GM23338 (cell line): ENCODE results near the gene PKHD1.

ENCODE experiments used
- CREB1 ChIP-seq: fragments of 250-450 bp; sonication (Bioruptor Pico); IDR thresholded peaks from 2 replicates; pipeline ENCODE4 v1.5.0; 2020; ENCODE audit warnings: low read depth, mild to moderate bottlenecking, moderate library complexity
- ETS1 ChIP-seq: IDR thresholded peaks from 2 replicates; pipeline ENCODE4 v1.6.1; 2016; ENCODE audit warnings: antibody characterized with exemption
- EZH2 ChIP-seq: fragments of 200-600 bp; sonication (generic); IDR thresholded peaks from one replicate; pipeline ENCODE4 v1.8.0; 2017; ENCODE audit warnings: antibody characterized with exemption, mild to moderate bottlenecking, low read depth; ENCODE audit not compliant: unreplicated experiment
- EZH2phosphoT487 ChIP-seq: fragments of 200-600 bp; sonication (generic); IDR thresholded peaks from one replicate; pipeline ENCODE4 v1.8.1; 2018; ENCODE audit warnings: antibody characterized with exemption; ENCODE audit not compliant: unreplicated experiment
- JUNB ChIP-seq: IDR thresholded peaks from one replicate; pipeline ENCODE4 v1.6.1; 2016; ENCODE audit warnings: antibody characterized with exemption; ENCODE audit not compliant: unreplicated experiment
- NANOG ChIP-seq: IDR thresholded peaks from 2 replicates; pipeline ENCODE4 v1.6.1; 2016; ENCODE audit warnings: antibody characterized with exemption, borderline replicate concordance
- POLR2AphosphoS5 ChIP-seq: IDR thresholded peaks from 2 replicates; pipeline ENCODE4 v1.6.1; 2016; ENCODE audit warnings: antibody characterized with exemption, low read depth
- STAT1 ChIP-seq: IDR thresholded peaks from one replicate; pipeline ENCODE4 v1.6.1; 2016; ENCODE audit warnings: antibody characterized with exemption; ENCODE audit not compliant: unreplicated experiment
- ZNF114 ChIP-seq: fragments of 250-450 bp; sonication (Bioruptor Pico); IDR thresholded peaks from 2 replicates; pipeline ENCODE4 v1.5.0; 2020; ENCODE audit warnings: mild to moderate bottlenecking, moderate library complexity
- ZNF331 ChIP-seq: fragments of 250-450 bp; sonication (Bioruptor Pico); IDR thresholded peaks from 2 replicates; pipeline ENCODE4 v1.5.0; 2020; ENCODE audit warnings: low read depth, mild to moderate bottlenecking, moderate library complexity
- TF ChIP-seq, protein P1 (sequence below), 2 experiments: fragments of 200-600 bp in 1 of 2; sonication (generic) in 1 of 2; conservative IDR thresholded peaks; 2 replicates each; pipeline versions ENCODE4 v1.5.1 to v1.6.1; 2016 to 2017; ENCODE audit warnings: antibody characterized with exemption in 2 of 2, low read depth in 2 of 2, mild to moderate bottlenecking in 2 of 2, moderate library complexity in 1 of 2
- TF ChIP-seq, protein P2 (sequence below): IDR thresholded peaks from one replicate; pipeline ENCODE4 v1.6.1; 2018; ENCODE audit warnings: antibody characterized with exemption; ENCODE audit not compliant: unreplicated experiment
- TF ChIP-seq, protein P3 (sequence below): fragments of 250-450 bp; sonication (Bioruptor Pico); IDR thresholded peaks from 2 replicates; pipeline ENCODE4 v1.5.0; 2020; ENCODE audit warnings: mild to moderate bottlenecking, moderate library complexity

DNA sequence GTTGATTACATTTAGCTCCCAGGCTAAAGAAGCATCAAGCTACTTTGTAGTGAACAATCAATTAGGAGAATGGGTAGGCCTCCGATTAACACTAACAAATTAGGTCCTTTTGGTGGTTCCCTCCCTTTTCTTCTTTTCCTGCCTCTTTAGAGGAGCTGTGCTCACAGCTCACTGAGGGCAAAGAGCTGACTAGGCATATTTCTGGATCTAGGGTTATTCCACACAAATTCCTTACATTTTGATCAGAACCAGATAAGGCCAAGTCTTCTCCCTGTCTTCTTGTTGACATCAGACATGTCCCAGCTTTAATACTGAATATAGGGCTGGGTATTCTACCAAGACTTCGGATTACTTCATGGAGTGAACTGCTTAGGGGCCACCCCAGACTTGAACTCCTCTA is 119.1 kb downstream of the PKHD1 start:
- TF ChIP-seq, protein P1, sequence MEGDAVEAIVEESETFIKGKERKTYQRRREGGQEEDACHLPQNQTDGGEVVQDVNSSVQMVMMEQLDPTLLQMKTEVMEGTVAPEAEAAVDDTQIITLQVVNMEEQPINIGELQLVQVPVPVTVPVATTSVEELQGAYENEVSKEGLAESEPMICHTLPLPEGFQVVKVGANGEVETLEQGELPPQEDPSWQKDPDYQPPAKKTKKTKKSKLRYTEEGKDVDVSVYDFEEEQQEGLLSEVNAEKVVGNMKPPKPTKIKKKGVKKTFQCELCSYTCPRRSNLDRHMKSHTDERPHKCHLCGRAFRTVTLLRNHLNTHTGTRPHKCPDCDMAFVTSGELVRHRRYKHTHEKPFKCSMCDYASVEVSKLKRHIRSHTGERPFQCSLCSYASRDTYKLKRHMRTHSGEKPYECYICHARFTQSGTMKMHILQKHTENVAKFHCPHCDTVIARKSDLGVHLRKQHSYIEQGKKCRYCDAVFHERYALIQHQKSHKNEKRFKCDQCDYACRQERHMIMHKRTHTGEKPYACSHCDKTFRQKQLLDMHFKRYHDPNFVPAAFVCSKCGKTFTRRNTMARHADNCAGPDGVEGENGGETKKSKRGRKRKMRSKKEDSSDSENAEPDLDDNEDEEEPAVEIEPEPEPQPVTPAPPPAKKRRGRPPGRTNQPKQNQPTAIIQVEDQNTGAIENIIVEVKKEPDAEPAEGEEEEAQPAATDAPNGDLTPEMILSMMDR (conservative IDR thresholded peaks at IDR 0.05; ENCODE audit: low read depth in 2 of 2), result no peak
- TF ChIP-seq, protein P2, sequence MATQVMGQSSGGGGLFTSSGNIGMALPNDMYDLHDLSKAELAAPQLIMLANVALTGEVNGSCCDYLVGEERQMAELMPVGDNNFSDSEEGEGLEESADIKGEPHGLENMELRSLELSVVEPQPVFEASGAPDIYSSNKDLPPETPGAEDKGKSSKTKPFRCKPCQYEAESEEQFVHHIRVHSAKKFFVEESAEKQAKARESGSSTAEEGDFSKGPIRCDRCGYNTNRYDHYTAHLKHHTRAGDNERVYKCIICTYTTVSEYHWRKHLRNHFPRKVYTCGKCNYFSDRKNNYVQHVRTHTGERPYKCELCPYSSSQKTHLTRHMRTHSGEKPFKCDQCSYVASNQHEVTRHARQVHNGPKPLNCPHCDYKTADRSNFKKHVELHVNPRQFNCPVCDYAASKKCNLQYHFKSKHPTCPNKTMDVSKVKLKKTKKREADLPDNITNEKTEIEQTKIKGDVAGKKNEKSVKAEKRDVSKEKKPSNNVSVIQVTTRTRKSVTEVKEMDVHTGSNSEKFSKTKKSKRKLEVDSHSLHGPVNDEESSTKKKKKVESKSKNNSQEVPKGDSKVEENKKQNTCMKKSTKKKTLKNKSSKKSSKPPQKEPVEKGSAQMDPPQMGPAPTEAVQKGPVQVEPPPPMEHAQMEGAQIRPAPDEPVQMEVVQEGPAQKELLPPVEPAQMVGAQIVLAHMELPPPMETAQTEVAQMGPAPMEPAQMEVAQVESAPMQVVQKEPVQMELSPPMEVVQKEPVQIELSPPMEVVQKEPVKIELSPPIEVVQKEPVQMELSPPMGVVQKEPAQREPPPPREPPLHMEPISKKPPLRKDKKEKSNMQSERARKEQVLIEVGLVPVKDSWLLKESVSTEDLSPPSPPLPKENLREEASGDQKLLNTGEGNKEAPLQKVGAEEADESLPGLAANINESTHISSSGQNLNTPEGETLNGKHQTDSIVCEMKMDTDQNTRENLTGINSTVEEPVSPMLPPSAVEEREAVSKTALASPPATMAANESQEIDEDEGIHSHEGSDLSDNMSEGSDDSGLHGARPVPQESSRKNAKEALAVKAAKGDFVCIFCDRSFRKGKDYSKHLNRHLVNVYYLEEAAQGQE, result no peak
- TF ChIP-seq EZH2phosphoT487 (no peak), CREB1 (CRISPR knock-in tag) (no peak), EZH2 (no peak), POLR2AphosphoS5 (no peak), ZNF114 (CRISPR knock-in tag) (no peak), ETS1 (no peak), JUNB (no peak), NANOG (no peak), ZNF331 (CRISPR knock-in tag) (no peak), STAT1 (no peak)
- TF ChIP-seq, protein P3, sequence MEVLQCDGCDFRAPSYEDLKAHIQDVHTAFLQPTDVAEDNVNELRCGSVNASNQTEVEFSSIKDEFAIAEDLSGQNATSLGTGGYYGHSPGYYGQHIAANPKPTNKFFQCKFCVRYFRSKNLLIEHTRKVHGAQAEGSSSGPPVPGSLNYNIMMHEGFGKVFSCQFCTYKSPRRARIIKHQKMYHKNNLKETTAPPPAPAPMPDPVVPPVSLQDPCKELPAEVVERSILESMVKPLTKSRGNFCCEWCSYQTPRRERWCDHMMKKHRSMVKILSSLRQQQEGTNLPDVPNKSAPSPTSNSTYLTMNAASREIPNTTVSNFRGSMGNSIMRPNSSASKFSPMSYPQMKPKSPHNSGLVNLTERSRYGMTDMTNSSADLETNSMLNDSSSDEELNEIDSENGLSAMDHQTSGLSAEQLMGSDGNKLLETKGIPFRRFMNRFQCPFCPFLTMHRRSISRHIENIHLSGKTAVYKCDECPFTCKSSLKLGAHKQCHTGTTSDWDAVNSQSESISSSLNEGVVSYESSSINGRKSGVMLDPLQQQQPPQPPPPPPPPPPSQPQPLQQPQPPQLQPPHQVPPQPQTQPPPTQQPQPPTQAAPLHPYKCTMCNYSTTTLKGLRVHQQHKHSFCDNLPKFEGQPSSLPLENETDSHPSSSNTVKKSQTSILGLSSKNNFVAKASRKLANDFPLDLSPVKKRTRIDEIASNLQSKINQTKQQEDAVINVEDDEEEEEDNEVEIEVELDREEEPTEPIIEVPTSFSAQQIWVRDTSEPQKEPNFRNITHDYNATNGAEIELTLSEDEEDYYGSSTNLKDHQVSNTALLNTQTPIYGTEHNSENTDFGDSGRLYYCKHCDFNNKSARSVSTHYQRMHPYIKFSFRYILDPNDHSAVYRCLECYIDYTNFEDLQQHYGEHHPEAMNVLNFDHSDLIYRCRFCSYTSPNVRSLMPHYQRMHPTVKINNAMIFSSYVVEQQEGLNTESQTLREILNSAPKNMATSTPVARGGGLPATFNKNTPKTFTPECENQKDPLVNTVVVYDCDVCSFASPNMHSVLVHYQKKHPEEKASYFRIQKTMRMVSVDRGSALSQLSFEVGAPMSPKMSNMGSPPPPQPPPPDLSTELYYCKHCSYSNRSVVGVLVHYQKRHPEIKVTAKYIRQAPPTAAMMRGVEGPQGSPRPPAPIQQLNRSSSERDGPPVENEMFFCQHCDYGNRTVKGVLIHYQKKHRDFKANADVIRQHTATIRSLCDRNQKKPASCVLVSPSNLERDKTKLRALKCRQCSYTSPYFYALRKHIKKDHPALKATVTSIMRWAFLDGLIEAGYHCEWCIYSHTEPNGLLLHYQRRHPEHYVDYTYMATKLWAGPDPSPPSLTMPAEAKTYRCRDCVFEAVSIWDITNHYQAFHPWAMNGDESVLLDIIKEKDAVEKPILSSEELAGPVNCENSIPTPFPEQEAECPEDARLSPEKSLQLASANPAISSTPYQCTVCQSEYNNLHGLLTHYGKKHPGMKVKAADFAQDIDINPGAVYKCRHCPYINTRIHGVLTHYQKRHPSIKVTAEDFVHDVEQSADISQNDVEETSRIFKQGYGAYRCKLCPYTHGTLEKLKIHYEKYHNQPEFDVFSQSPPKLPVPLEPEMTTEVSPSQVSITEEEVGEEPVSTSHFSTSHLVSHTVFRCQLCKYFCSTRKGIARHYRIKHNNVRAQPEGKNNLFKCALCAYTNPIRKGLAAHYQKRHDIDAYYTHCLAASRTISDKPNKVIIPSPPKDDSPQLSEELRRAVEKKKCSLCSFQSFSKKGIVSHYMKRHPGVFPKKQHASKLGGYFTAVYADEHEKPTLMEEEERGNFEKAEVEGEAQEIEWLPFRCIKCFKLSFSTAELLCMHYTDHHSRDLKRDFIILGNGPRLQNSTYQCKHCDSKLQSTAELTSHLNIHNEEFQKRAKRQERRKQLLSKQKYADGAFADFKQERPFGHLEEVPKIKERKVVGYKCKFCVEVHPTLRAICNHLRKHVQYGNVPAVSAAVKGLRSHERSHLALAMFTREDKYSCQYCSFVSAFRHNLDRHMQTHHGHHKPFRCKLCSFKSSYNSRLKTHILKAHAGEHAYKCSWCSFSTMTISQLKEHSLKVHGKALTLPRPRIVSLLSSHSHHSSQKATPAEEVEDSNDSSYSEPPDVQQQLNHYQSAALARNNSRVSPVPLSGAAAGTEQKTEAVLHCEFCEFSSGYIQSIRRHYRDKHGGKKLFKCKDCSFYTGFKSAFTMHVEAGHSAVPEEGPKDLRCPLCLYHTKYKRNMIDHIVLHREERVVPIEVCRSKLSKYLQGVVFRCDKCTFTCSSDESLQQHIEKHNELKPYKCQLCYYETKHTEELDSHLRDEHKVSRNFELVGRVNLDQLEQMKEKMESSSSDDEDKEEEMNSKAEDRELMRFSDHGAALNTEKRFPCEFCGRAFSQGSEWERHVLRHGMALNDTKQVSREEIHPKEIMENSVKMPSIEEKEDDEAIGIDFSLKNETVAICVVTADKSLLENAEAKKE (CRISPR knock-in tag), result no peak
